ENCODE data around the gene COMMD7.
"Not testable (repeated sequence)": the region's sequence is repeated elsewhere in the genome, so short reads cannot be mapped to it uniquely, and the experiment has no call there.

COMMD7 gene

GRCh38 chr20:32718749-32719348 lies 24.4 kb downstream of the COMMD7 start:
- no peak for DNase-seq

- no peak for DNase-seq
These were observed 31.9 kb downstream of the COMMD7 start for GRCh38 chr20:32711346-32711745.

GRCh38 chr20:32709632-32710121 lies 33.6 kb downstream of the COMMD7 start:
- DNase-seq = no peak

- DNase-seq = not testable (repeated sequence)
These were observed 34.1 kb downstream of the COMMD7 start for GRCh38 chr20:32709029-32709631.

GRCh38 chr20:32707691-32708581 lies 35.3 kb downstream of the COMMD7 start:
- no peak for DNase-seq

GRCh38 chr20:32706486-32706885 lies 36.8 kb downstream of the COMMD7 start:
- DNase-seq = no peak

GRCh38 chr20:32702706-32703425 lies 40.4 kb downstream of the COMMD7 start:
- DNase-seq = no peak

GRCh38 chr20:32697608-32698007 lies 45.7 kb downstream of the COMMD7 start:
- DNase-seq = no peak

GRCh38 chr20:32695089-32695488 lies 48.2 kb downstream of the COMMD7 start:
- DNase-seq = no peak

- not testable (repeated sequence) for DNase-seq
These were observed 54.3 kb downstream of the COMMD7 start for GRCh38 chr20:32688966-32689365.

GRCh38 chr20:32687180-32687532 lies 56.1 kb downstream of the COMMD7 start:
- no peak for DNase-seq

- no peak for DNase-seq
These were observed 56.6 kb downstream of the COMMD7 start for GRCh38 chr20:32686530-32687179.

GRCh38 chr20:32685541-32686529 lies 57.4 kb downstream of the COMMD7 start:
- peak; percentile 87 for DNase-seq

GRCh38 chr20:32682508-32682987 lies 60.7 kb downstream of the COMMD7 start:
- DNase-seq = no peak

GRCh38 chr20:32681175-32682084 lies 61.8 kb downstream of the COMMD7 start:
- DNase-seq = peak; percentile 82

- DNase-seq = no peak
These were observed 62.6 kb downstream of the COMMD7 start for GRCh38 chr20:32680544-32681174.

GRCh38 chr20:32678948-32679347 lies 64.3 kb downstream of the COMMD7 start:
- DNase-seq = no peak

GRCh38 chr20:32675223-32675975 lies 67.9 kb downstream of the COMMD7 start:
- DNase-seq = no peak

GRCh38 chr20:32674362-32674789 lies 68.9 kb downstream of the COMMD7 start:
- DNase-seq = peak; percentile 73
